Fibroblast of lung (primary cell): ENCODE data around the gene PPP1R9A. TPM values are rescaled to one million over a fixed set of nuclear protein-coding genes. Genes with fewer than 3 reads are reported as not detected.
A peak's percentile ranks its signal among the peaks of the same experiment; 100 is the strongest.

Experiments
- DNase-seq, 2 donors: peaks; one replicate each; pipeline versions ENCODE4 v3.0.0 to v3.0.0-alpha.2; 2010; ENCODE audit warnings: low read depth in 2 of 2
- H2AFZ ChIP-seq: 2 replicates; pipeline ENCODE4 v1.5.1; 2012; ENCODE audit warnings: low read length, control low read depth, inconsistent platforms
- H3K27ac ChIP-seq: 2 replicates; pipeline ENCODE4 v1.5.1; 2011; ENCODE audit warnings: low read length, control low read depth; ENCODE audit not compliant: insufficient read depth
- H3K27me3 ChIP-seq: 2 replicates; pipeline ENCODE4 v1.5.1; 2011; ENCODE audit warnings: mild to moderate bottlenecking, low read length; ENCODE audit not compliant: control insufficient read depth, insufficient read depth
- H3K36me3 ChIP-seq: 2 replicates; pipeline ENCODE4 v1.5.1; 2011; ENCODE audit warnings: low read length; ENCODE audit not compliant: control insufficient read depth, insufficient read depth
- H3K4me1 ChIP-seq: 2 replicates; pipeline ENCODE4 v1.5.1; 2011; ENCODE audit warnings: low read length; ENCODE audit not compliant: control insufficient read depth, insufficient read depth; ENCODE audit errors: extremely low read depth
- H3K4me2 ChIP-seq: 2 replicates; pipeline ENCODE4 v1.5.1; 2011; ENCODE audit warnings: low read length, control low read depth; ENCODE audit not compliant: insufficient read depth; ENCODE audit errors: extremely low read depth
- H3K4me3 ChIP-seq, 4 experiments: fragments of 200-600 bp in 1 of 4; sonication (generic) in 1 of 4; replicated peaks in 1 of 4; 2 replicates each; pipeline ENCODE4 v1.5.1; 2011 to 2016; ENCODE audit warnings: low read length in 4 of 4, low read depth in 3 of 4, mild to moderate bottlenecking in 3 of 4, control low read depth in 2 of 4, inconsistent platforms in 1 of 4, mixed read lengths in 1 of 4; ENCODE audit not compliant: insufficient read depth in 1 of 4; ENCODE audit errors: control extremely low read depth in 1 of 4
- H3K79me2 ChIP-seq: 2 replicates; pipeline ENCODE4 v1.5.1; 2012; ENCODE audit warnings: mild to moderate bottlenecking, low read length, inconsistent platforms; ENCODE audit not compliant: control insufficient read depth, insufficient read depth
- H3K9ac ChIP-seq: 2 replicates; pipeline ENCODE4 v1.5.1; 2011; ENCODE audit warnings: mild to moderate bottlenecking, low read length, control low read depth; ENCODE audit not compliant: insufficient read depth
- H3K9me3 ChIP-seq: 2 replicates; pipeline ENCODE4 v1.5.1; 2012; ENCODE audit warnings: low read depth, low read length; ENCODE audit not compliant: control insufficient read depth, insufficient read depth
- H4K20me1 ChIP-seq: 2 replicates; pipeline ENCODE4 v1.5.1; 2011; ENCODE audit warnings: low read length; ENCODE audit not compliant: control insufficient read depth, insufficient read depth; ENCODE audit errors: extremely low read depth
- EZH2 ChIP-seq: IDR thresholded peaks from 2 replicates; pipeline ENCODE4 v1.5.1; 2012; ENCODE audit warnings: low read length, control low read depth, mild to moderate bottlenecking; ENCODE audit errors: missing control alignments
- polyA plus RNA-seq, 2 donors: library from polyadenylated mRNA; depleted of rRNA in 1 of 2; stranded (reverse) in 1 of 2; unstranded in 1 of 2; fragments of >200 nt; gene quantifications; 2 replicates each; pipeline ENCODE4 v1.2.1, GENCODE V29; 2011 to 2012; ENCODE audit warnings: missing spikeins in 1 of 2
- total RNA-seq: library from RNA; depleted of rRNA; stranded (reverse); fragments of >200 nt; gene quantifications from 2 replicates; pipeline ENCODE4 v1.2.1, GENCODE V29; 2014
- TF ChIP-seq, protein P1 (sequence below), 2 donors: IDR thresholded peaks in 1 of 2; conservative IDR thresholded peaks in 1 of 2; 1 replicate in 1 of 2; 2 replicates in 1 of 2; pipeline ENCODE4 v1.5.1; 2011 to 2012; ENCODE audit warnings: low read length in 2 of 2, control low read depth in 1 of 2, inconsistent platforms in 1 of 2, low read depth in 1 of 2, mild to moderate bottlenecking in 1 of 2

The PPP1R9A gene
- total and polyA plus RNA-seq, 2 donors (not counting 1 experiment from before 2014, with no cell fraction given): 0.68 to 3.3 TPM

DNA sequence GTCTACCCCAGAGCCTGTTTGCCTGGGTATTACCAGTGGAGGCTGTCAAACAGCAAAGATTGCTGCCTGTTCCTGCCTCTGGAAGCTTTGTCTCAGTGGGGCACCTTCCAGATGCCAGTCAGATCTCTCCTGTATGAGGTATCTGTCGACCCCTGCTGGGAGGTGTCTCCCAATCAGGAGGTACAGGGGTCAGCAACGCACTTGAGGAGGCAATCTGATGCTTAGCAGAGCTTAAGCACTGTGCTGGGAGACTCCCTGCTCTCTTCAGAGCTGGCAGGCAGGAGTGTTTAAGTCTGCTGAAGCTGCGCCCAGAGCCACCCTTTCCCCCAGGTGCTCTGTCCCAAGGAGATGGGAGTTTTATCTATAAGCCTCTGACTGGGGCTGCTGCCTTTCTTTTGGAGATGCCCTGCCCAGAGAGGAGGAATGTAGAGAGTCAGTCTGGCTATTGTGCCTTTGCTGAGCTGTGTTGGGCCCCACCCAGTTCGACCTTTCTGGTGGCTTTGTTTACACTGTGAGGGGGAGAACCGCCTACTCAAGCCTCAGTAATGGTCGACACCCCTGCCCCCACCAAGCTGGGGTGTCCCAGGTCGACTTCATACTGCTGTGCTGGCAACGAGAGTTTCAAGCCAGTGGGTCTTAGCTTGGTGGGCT lies 62.2 kb downstream of the PPP1R9A start:
- peaks cover 4% of the 10 kb centered on the region for H3K4me1 ChIP-seq
- H3K36me3 ChIP-seq: no peaks in the 10 kb centered on the region
- H2AFZ ChIP-seq: no peak overlapping the region
- no peak overlapping the region for H3K4me3 ChIP-seq
- H3K79me2 ChIP-seq: no peaks in the 10 kb centered on the region
- no peak for DNase-seq
- H3K27ac ChIP-seq: no peak overlapping the region
- no peaks in the 10 kb centered on the region for H4K20me1 ChIP-seq
- no peaks in the 10 kb centered on the region for H3K9me3 ChIP-seq
- H3K9ac ChIP-seq: no peak overlapping the region
- TF ChIP-seq, protein P1, sequence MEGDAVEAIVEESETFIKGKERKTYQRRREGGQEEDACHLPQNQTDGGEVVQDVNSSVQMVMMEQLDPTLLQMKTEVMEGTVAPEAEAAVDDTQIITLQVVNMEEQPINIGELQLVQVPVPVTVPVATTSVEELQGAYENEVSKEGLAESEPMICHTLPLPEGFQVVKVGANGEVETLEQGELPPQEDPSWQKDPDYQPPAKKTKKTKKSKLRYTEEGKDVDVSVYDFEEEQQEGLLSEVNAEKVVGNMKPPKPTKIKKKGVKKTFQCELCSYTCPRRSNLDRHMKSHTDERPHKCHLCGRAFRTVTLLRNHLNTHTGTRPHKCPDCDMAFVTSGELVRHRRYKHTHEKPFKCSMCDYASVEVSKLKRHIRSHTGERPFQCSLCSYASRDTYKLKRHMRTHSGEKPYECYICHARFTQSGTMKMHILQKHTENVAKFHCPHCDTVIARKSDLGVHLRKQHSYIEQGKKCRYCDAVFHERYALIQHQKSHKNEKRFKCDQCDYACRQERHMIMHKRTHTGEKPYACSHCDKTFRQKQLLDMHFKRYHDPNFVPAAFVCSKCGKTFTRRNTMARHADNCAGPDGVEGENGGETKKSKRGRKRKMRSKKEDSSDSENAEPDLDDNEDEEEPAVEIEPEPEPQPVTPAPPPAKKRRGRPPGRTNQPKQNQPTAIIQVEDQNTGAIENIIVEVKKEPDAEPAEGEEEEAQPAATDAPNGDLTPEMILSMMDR (conservative IDR thresholded peaks at IDR 0.05 in 1 of 2, IDR thresholded peaks at IDR 0.05 in 1 of 2; ENCODE audit: low read depth in 1 of 2, low read length in 2 of 2): no peak
- TF ChIP-seq EZH2: no peak
- H3K27me3 ChIP-seq: no peaks in the 10 kb centered on the region
- no peak overlapping the region for H3K4me2 ChIP-seq

DNA sequence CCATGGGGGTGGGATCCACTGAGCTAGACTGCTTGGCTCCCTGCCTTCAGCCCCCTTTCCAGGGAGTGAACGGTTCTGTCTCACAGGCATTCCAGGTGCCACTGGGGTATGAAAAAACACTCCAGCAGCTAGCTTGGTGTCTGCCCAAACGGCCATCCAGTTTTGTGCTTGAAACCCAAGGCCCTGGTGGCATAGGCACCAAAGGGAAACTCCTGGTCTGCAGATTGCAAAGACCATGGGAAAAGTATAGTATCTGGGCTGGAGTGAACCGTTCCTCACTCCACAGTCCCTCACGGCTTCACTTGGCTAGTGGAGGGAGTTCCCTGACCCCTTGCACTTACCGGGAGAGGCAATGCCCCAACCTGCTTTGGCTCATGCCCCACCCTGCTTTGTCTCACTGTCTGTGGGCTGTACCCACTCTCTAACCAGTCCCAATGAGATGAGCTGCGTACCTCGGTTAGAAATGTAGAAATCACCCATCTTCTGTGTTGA lies 62.7 kb downstream of the PPP1R9A start:
- no peaks in the 10 kb centered on the region for H4K20me1 ChIP-seq
- no peaks in the 10 kb centered on the region for H3K36me3 ChIP-seq
- H3K9ac ChIP-seq: no peak overlapping the region
- no peaks in the 10 kb centered on the region for H3K9me3 ChIP-seq
- DNase-seq: no peak
- H2AFZ ChIP-seq: no peak overlapping the region
- no peaks in the 10 kb centered on the region for H3K27me3 ChIP-seq
- H3K79me2 ChIP-seq: no peaks in the 10 kb centered on the region
- no peak overlapping the region for H3K4me2 ChIP-seq
- TF ChIP-seq EZH2: no peak
- TF ChIP-seq, protein P1 (conservative IDR thresholded peaks at IDR 0.05 in 1 of 2, IDR thresholded peaks at IDR 0.05 in 1 of 2; ENCODE audit: low read depth in 1 of 2, low read length in 2 of 2): no peak
- no peak overlapping the region for H3K27ac ChIP-seq
- no peak overlapping the region for H3K4me3 ChIP-seq
- peaks cover 4% of the 10 kb centered on the region for H3K4me1 ChIP-seq

DNA sequence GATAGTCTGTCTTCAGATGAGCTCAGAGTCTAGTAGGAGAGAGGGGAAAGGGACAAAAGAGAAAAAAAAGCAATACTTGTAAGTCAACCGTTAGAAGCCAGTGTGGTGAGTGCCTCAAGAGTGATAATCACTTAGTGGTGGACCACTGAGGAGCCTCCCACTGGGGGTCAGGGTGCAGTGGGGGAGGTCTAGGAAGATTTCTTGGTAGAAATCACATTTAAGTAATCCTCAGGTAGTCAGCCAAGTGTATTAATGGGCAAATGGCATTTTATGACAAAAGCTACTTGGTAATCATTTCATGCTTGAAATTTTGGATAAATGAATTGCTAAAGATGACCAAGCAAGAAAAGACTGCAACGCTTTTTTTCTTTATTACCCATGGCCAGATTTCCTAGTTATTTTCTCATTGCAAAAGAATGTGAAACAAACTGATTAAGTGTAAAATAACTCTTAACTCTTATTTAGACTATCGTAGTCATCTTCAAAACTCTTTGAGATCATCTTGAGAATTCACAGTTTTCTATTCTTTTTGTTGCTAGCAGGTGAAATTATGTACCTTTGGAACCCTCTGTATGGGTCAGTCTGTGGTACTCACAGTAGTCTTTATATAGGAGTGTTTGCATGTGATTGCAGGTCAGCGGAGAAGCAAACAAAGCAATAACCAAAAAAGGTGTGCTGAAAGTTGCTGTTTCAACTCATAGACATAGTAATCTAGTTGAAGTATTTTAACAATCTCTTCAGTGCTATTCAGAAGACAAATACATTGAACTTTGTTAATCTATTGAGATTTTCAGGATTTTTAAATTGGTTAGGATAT lies 63.9 kb downstream of the PPP1R9A start:
- H2AFZ ChIP-seq: no peak overlapping the region

More for the DNA sequence above, 63.9 kb downstream of the PPP1R9A start:
- Histone ChIP-seq H3K27me3 (no peaks in the 10 kb centered on the region), H3K9ac (no peak overlapping the region), H3K4me2 (no peak overlapping the region), H4K20me1 (no peaks in the 10 kb centered on the region), H3K4me1 (peaks cover 4% of the 10 kb centered on the region), H3K27ac (no peak overlapping the region), H3K4me3 (no peak overlapping the region), H3K9me3 (no peaks in the 10 kb centered on the region), H3K79me2 (no peaks in the 10 kb centered on the region), H3K36me3 (no peaks in the 10 kb centered on the region)
- TF ChIP-seq EZH2: no peak
- TF ChIP-seq, protein P1 (conservative IDR thresholded peaks at IDR 0.05 in 1 of 2, IDR thresholded peaks at IDR 0.05 in 1 of 2; ENCODE audit: low read depth in 1 of 2, low read length in 2 of 2): no peak
- peak in 1 of 2 donors; percentile 72 for DNase-seq
